Hair follicle dermal papilla cell (primary cell): ENCODE data around the gene ZNHIT6. TPM values are rescaled to one million over a fixed set of nuclear protein-coding genes. Genes with fewer than 3 reads are reported as not detected.

Source experiments
- total RNA-seq: library from RNA; depleted of rRNA; stranded (reverse); fragments of >200 nt; gene quantifications from 2 replicates; pipeline ENCODE4 v1.2.3, GENCODE V29; 2012

ZNHIT6 gene, protein sequence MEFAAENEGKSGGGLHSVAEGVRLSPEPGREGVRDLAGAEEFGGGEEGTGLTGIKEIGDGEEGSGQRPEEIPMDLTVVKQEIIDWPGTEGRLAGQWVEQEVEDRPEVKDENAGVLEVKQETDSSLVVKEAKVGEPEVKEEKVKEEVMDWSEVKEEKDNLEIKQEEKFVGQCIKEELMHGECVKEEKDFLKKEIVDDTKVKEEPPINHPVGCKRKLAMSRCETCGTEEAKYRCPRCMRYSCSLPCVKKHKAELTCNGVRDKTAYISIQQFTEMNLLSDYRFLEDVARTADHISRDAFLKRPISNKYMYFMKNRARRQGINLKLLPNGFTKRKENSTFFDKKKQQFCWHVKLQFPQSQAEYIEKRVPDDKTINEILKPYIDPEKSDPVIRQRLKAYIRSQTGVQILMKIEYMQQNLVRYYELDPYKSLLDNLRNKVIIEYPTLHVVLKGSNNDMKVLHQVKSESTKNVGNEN
- total RNA-seq = 16.8 and 17.8 TPM in 2 replicates

DNA sequence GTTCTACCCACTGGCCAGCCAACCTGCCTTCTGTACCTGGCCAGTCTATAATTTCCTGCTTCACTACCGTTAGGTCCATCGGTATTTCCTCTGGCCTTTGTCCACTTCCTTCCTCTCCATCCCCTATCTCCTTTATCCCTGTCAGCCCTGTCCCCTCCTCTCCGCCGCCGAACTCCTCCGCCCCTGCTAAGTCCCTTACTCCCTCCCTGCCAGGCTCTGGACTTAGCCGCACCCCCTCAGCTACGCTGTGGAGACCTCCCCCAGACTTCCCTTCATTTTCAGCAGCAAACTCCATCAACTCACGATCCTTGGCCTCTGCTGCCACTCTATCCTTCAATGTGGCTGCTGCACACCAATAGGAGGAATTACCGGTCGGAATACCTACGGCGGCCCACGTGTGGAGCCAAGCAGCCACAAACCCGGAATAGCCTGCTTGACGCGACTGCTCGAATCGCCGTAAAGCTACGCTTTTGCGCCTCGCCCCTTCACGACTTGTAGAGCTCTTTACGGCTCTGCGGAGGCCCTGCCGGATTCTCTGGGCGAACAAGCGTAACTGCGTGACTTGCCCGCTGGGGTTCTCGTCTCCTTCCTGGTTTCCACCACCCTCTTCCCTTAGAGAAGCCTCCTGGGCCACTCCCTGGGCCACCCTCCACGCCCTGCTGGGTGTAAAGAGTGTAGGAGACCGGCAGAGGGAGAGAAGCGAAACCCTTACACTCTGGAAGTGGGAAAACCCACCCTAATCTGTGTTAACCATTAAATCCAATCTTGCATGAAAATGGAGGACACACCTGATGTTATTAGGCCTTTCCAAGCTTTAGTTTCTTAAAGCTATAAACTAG, at the start of gene ZNHIT6:
ZNHIT6 (minus strand) TSS at position 444 of the 839 bp plus-strand sequence; CDS start at position 295, 149 bp downstream.

Other genes starting within 250 kb of the ZNHIT6 start
- gene DDAH1, start 243.3 kb downstream of the ZNHIT6 start, total RNA-seq = 138 and 154 TPM in 2 replicates
- 160 and 180 TPM in 2 replicates for gene CCN1, start 127.7 kb downstream of the ZNHIT6 start, total RNA-seq